GM21528 (cell line): ENCODE measurements around the gene SMG6.
"Not testable (repeated sequence)": the region's sequence is repeated elsewhere in the genome, so short reads cannot be mapped to it uniquely, and the experiment has no call there.

ENCODE experiments used
- ATAC-seq: cut with Tn5 transposase; IDR thresholded peaks from one replicate; pipeline ENCODE4 v1.9.1; 2021; ENCODE audit warnings: mild to moderate bottlenecking, moderate library complexity; ENCODE audit not compliant: unreplicated experiment, low FRiP score

Gene SMG6

DNA sequence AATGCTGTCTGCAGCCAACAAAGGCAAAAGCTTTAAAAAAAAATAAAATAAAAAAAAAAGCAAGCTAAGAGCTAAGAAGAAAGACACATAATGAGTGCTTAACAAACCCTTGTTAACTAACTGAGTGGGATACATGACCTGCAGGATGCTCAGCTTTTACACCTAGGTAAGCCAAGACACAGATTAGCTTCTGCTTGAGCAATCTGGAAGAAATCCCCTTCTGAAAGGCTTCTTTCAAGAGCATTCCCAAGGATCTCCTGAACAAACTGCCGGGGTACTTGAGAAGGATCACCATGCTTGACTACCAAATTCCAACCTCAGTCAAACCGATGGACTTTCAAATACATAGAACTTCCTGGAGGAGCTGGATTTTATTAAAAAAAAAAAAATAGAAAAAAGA lies 92.9 kb downstream of the SMG6 start:
- ATAC-seq: no peak

DNA sequence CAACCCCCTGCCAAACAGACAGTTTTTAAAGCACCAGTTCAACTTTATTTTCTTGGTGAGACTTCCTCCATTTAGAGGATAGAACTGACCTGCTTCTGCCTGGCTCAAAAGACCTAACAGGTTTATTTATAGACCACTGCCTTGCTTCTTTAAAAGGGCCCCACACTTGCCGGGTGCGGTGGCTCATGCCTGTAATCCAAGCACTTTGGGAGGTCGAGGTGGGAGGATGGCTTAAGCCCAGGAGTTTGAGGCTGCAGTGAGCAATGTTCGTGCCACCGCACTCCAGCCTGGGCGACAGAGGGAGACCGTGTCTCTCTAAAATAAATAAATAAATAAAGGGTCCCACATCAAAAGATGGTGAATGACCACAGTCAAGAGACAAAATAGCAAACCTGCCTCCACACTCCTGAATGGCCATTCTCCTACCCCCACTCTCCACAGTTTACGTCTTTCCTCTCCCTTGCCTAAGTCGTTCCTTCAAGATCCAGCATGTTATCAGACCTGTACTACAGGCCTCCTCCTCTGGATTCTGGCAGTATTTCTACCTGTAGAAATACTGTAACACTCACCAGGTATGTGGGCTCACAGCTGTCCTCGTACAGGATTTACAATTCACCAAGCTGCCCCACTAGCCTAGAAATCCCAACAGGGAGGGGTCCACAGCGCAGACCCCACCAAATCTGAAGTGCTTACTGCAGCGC lies 95.6 kb downstream of the SMG6 start:
- no peak for ATAC-seq

DNA sequence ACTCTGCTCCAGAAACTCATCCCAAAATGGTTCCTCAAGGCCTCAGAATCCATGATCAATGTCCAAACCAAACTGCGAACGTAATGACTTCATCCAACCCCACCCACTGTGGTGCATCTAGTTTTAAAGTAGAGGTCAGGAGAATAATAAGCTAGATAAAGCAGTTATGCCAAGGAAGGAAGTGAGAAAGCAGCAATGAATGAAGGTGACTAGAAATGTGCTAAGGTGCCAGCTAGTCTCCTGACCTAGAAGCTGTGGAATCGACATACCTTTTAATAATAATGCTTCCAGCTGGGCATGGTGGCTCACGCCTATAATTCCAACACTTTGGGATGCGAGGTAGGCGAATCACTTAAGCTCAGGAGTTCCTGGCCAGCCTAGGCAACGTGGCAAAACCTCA lies 99.2 kb downstream of the SMG6 start:
- ATAC-seq: no peak

DNA sequence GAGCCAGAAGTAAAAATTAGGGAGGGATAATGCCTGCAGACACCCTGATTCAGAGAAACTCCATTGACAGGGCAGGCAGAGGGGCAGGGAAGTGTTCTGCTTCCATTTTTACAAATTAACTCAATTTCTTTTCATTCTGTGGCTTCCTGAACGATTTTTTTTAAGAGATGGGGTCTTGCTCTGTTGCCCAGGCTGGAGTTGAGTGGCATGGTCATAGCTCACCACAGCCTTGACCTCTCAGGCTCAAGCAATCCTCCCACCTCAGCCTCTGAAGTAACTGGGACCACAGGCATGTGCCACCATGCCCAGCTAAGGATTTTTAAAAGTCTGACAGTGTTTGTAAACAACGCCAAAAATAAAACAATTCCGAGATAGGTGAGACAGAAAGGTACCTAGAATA lies 99.8 kb downstream of the SMG6 start:
- ATAC-seq: no peak

DNA sequence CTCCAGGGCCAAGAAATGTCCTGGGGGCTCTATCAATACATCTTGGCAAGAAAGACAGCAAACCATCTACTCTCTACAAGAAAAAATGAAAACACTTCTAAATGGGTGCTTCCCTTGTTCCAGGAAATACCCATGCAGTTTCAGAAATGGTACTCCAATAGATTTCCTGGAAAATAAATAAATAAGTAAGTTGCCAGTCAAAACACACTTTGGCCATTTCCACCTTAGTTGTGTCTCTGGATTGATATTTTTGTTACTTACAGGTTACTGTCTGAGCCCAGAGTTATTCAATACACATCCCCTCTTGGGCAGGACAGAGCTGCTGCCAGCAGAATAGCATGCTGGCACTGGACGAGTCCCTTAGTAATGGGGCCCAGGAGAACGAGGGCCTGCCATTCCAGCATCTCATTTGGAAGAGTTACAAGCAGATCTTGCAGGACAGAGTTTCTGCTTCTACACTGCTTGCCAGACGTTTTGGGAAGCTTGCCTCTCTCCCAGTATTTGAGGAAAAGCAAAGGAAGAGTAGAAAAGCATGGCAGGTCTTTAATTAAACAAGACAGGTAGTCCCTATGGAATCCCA lies 100.5 kb downstream of the SMG6 start:
- ATAC-seq: no peak

DNA sequence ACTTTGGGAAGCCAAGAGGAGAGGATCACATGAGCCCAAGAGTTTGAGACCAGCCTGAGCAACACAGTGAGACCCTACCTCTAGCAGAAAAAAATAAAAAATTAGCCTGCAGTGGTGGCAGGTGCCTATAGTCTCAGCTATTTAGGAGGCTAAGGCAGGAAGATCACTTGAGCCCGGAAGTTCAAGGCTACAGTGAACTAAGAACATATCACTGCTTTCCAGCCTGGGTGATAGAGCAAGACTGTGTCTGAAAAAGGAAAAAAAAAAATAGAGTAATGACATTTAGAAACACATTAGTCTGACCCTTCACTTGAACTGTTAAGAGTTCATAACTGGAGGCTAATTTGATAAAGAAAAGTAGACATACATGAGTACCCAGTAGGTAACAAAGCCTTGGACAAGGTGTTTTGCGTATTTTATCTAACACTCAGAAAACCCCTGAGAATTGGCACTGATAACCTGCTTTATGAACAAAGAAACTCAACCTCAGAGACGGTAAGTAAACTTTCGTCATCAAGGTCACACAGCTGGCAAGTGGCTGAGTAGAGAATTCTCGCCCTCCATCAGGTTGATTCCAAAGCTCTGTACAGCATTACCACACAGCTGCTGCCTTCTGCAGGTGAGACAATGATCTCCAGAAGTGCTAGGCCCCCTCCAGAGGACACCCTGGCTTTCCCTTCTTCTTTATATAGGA lies 101.1 kb downstream of the SMG6 start:
- ATAC-seq: no peak

DNA sequence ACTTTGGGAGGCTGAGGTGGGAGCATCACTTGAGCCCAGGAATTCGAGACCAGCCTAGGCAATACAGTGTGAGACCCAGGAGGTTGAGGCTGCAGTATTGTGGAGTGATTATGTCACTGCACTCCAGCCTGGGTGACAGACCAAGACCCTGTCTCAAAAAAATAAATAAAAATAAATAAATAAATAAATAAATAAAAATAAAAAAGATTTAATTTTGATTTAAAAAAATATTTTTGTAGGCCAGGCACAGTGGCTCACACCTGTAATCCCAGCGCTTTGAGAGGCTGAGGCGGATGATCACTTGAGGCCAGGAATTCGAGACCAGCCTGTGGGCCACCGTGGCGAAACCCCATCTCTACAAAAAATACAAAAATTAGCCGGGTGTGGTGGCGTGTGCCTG lies 104.2 kb downstream of the SMG6 start:
- ATAC-seq: not testable (repeated sequence)

DNA sequence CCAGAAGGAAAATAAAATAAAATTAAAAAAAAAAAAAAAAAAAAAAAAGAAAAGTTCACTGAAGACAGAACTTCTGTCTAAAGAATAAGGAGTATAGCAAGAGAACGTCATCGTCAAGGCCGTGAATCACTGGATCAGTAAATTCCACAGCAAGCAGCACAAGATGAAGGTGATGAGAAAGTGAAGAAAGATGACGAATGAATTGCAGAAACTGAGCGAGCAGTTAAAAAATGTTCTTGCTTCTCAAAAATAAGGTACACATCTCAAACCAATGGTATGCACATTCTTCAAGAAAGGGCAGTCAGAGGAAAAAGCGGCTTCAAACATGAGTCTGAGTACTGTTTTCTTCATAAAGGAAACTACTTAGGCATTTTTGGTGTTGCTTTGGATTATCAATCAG lies 104.7 kb downstream of the SMG6 start:
- no peak for ATAC-seq

DNA sequence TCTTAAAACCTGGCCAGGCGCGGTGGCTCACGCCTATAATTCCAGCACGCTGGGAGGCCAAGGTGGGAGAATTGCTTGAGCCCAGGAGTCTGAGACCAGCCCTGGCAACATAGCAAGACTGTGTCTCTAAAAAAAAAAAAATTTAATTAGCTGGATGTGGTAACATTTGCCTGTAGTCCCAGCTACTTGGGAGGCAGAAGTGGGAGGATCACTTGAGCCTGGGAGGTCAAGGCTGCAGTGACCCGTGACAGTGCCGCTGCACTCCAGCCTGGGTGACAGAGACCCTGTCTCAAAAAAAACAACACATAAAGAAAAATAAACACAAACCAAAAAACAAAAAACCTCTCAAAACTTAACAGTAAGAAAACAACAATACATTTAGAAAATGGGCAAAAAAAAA lies 106.3 kb downstream of the SMG6 start:
- ATAC-seq: no peak

DNA sequence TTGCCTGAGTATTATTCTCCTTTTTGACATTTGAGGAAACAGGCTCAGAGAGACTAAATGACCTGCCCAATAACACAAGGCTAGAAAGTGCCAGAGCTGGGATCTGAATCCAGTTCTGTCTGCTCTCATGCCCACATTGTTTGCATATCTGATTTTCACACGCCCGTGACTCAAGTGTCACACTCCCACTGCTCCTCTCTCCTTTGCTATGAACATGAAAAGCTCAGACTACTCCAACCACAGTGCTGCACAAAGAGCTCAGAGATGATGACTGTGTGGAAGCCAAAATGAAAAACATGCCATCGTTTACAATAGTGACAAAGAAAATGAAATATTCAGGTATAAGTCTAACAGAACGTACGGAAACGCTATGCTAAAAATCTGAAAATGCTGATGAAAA lies 107.9 kb downstream of the SMG6 start:
- no peak for ATAC-seq

DNA sequence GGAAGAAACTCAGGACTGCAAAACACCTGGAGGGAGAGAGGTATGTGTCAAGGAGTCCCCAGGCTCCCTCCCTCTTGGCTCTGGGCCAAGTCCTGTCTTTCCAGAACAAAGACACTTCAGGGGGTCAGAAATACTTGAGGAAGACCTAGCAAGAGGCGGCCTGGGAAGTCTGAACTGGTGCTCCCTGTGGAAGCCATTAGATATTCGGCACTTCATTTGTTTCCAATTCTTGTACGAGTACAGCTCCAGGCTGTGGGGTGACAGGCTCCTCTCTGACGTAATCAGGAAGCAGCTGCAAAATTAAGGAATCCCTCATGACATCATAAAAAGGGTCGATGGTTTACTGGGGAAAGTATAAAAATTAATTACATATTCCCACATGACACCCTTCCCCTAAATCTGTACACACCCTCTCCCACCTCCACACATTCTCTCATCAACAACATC lies 108.7 kb downstream of the SMG6 start:
- ATAC-seq: no peak

DNA sequence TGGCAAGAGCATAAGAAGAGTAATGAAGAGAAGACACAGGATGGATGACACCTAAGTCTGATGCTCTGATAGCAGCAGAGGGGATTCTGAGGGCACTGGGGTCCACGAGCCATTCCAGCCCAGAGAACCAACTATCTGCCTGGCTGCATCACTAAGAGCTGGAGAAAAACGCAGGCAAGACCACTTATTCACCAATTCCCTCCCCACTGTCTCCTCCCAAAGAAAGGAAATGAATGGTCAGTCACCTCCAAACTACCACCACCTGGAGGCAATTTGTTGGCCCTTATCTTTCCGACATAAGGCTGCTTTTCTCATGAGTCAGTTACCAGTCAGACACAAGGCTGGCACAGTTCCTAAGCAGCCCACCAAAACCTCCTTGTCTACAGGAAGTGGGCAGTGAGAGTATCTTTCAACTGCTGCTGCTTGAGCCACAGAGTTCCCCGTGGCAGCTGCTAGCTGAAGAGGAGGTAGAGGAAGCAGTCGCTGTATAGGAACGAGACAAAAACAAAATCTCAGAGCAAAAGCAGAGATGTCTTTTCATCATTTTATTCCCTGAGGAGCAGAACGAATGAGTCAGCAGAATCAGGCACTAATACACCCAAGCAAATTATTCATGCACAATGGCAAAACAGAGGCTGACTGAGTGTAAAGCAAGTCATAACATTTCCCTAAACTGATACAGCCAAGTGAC lies 111.1 kb downstream of the SMG6 start:
- no peak for ATAC-seq

DNA sequence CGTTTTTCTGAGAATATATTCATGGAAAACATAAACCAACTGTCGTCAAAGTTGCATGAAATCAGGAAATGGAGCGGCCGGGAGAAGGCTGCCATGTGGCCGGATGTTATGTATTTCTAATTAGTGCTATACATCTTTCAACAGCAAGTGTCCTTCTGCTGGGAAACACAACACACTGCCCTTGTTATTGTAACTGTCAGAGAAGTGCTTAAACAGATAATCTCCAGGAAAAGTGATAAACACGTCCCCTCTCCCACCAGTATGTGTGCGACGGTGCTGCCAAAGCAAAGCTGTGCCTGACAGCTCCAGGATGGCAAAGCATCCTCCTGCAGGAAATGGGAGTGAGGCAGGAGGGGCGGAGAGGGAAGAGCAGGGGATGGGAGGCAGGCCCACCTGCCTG lies 111.8 kb downstream of the SMG6 start:
- no peak for ATAC-seq

DNA sequence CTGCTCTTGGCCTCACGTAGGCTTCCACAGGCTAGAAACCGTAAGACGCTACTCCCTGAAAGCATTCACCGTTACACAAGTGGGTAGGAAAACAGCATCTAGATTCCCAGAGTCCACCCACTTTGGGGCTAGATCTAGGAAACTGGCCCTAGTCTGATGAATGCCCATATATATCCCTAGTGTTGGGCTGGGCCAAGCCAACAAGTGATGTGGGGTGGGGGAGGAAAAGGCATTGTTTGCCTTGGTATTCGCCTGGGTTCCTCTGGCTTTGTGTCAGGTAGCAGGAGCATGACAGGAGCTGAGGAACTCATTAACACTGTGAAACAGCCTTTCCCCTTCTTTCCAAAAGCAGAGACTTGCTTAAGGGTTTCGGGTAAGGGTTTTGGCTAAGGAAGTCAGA lies 112.4 kb downstream of the SMG6 start:
- no peak for ATAC-seq

DNA sequence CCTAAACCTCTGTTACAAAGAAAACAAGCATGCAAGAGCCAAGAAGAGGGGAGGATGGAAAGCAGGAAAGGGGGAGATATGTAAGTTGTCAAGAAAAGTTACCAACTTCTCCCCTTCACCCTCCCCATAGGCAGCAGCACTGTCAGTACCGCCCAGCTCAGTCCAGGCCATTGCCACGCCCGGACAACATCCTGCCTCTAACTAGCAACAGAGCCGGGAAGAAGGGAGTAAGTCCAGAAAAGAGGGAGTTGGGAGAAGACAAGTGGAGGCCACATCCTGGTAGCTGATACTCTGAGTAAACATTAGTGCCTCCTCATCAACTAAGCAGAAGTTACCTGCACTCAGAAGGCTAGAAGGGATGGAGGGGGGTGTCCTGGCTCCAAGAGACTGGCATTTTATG lies 113.6 kb downstream of the SMG6 start:
- ATAC-seq: no peak

DNA sequence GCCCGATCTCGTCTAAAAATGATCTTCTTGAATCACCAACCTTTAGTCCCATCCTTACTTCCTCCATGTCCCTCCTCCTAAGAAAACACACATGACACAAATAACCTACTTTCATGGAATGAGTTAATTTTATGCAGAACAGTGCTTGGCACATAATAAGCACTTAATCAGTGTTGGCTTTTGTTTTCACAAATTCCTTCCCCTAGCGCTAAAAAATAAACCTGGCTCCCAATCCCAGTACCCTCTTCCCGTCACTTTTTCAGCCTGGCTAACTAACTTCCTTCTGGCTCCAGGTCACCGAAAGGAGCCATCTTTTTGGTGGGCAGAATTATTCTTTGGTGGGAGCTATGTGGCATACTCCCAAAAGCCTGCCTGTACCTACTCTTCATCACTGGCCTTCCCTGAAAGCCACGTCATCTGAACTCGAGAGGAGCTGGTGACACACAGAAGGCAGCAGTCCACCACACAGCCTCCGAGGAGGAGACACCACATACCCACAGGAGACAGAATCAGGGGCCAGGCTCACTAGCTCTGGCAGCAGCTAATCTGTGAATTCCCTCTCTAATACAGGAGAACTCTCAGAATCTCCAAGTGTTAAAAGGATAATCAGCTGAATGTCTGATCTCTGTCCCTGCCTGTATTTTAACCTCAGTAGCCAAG lies 114.5 kb downstream of the SMG6 start:
- ATAC-seq: no peak

DNA sequence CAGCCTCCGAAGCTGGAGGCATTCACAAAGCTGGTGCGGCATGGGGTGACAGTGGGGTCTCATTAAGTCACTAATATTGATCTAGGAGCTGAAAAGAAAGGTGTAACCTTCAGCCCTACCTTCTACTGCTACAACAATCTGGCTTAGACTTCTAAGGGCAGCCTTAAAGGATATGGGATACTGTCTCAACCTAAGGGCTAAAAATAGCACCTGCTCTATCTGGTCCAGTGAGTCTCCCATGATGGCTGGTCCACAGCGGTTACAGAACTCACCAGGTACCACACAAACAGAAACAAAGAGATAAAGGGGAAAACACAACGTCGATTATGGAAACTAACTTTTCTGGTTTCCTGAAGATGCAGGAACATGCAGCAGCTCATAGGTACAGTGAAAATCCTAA lies 115.8 kb downstream of the SMG6 start:
- ATAC-seq: no peak

DNA sequence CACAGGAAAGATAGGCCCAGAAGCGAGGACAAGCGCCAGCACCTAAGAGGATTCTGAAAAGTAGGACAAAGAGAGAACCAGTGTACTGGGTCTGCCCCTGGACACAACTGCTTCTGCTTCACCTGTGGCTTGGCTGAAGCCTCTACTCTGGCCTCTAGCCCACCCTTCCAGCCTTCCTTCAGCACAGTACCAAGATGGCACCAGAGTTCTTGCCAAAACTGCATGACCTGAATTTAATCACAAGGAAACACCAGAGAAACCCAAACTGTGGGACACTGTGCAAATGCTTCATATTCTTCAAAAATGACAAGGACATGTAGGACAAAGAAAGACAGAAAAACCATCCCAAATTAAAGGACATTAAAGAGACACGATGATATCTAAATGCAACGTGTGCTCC lies 116.6 kb downstream of the SMG6 start:
- no peak for ATAC-seq

DNA sequence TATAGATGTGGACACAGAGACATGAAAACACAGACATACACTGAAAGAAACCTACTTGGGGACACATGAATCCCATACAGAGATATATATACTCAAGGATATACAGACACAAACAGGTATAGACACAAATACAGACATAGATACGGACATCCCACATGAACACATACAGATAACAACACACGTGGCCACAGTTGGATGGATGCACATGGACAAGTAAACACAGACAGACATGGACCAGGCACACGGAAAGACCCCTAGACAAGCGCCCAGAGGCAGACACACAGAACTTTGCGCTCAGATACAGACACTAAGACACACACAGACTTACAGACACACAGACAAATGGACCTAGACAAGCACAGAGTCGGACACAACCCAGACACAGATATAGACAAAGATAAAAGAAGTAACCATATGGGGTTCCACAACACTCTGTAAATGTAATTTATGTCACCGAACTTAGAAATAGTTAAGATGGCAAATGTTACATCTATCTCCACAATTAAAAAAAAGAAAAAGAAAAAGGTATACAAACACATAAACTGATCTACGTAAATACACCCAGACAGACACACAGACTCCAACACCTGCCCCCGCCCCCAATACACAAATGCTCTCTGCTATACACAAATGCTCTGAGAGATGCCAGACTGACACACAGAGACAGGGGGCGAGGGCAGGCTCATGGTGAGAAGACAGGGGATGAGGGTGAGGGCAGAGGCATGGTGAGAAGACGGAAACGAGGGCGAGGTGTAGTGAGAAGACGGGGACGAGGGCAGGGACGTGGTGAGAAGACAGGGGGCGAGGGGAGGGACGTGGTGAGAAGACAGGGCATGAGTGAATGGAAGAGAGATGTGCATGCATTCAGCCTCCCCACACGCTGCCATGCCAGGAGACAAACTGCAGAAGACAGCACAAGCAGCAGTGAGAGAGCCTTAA lies 118.3 kb downstream of the SMG6 start:
- ATAC-seq: no peak

DNA sequence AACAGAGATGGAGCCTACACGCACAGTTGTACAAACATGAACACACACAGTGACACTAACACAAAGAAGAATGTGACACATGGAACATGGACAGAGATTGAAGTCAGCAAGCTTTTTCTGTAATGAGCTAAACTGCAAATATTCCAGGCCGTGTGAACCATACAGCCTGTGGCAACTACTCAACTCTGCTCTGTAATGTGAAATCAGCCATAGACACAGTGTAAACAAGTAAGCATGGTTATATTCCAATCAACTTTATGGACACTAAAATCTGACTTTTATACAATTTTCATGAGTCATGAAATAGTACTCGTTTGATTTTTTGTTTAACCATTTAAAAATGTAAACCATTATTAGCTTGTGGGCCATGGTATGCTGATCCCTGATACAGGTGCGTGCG lies 120.2 kb downstream of the SMG6 start:
- ATAC-seq: no peak
